ENCODE results near the gene HAVCR1.

HAVCR1 gene

DNA sequence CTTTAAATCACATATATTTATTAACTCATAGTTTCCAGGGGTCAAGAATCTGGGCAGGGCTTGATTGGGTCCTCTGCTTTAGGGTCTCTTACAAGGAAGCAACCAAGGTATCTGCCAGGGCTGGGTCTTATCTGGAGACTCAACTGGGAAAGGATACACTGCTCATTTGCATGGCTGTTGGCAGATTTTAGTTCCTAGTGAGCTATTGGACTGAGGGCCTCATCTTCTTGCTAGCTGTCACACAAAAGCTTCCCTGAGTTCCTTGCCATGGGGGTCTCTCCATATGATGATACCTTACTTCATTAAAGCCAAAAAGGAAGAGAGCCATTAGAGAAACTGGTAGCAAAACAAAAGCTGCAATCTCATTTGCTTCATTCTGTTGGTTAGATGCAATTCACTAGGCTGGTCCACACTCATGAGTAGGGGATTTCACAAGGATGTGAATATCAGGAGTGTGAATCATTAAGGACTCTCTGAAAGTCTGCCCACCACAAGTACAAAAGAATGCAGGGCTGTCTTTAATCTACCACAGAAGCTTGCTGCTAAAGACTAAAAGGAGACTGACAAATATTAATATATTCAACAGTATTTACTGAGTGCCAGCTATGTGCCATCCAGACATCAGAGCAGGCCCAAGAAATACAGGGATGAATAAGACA lies 53.9 kb downstream of the HAVCR1 start:
- peak; percentile 22 for DNase-seq (ENCODE audit: low spot score)

GRCh38 chr5:156991714-156992113 lies 67.2 kb downstream of the HAVCR1 start:
- no peak for DNase-seq (ENCODE audit: low spot score)

DNA sequence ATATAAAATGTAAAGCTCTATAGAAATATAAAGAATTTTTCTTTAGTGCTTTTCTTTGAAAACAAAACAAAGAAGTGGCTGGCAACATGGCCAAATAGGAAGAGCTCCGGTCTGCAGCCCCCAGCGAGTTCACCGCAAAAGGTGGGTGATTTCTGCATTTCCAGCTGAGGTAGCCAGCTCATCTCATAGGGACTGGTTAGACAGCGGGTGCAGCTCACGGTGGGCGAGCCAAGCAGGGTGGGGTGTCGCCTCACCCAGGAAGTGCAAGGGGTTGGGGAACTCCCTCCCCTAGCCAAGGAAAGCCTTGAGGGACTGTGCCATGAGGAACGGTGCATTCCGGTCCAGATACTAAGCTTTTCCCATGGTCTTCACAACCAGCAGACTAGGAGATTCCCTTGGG lies 74.9 kb downstream of the HAVCR1 start:
- no peak for DNase-seq (ENCODE audit: low spot score)

DNA sequence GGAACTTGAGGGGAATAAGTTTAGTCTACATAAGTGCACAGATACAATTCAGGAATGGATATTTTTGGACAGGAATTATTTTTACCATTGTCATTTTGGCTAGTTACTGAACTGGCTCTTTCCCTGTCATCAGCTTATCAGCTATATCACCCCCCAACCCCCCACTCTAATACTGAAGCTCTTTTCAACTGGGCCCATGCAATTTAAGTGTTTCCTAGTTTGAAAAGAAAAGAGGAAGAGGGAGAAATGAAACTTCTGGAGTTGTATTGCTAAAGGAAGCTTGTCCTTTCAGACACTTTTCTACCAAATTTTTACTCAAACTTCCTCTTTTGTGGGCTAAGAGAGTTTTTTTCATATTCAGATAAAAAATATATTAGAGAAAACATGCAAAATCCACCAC lies 77.4 kb downstream of the HAVCR1 start:
- no peak for DNase-seq (ENCODE audit: low spot score)

Data from SW480 (cell line).